NCI-H82 (cell line): Measurements from ENCODE around the gene E2F1.

ENCODE experiments used
- DNase-seq: peaks from one replicate; lab custom pipeline; 2025; lab: John Stamatoyannopoulos, UW

The E2F1 gene

DNA sequence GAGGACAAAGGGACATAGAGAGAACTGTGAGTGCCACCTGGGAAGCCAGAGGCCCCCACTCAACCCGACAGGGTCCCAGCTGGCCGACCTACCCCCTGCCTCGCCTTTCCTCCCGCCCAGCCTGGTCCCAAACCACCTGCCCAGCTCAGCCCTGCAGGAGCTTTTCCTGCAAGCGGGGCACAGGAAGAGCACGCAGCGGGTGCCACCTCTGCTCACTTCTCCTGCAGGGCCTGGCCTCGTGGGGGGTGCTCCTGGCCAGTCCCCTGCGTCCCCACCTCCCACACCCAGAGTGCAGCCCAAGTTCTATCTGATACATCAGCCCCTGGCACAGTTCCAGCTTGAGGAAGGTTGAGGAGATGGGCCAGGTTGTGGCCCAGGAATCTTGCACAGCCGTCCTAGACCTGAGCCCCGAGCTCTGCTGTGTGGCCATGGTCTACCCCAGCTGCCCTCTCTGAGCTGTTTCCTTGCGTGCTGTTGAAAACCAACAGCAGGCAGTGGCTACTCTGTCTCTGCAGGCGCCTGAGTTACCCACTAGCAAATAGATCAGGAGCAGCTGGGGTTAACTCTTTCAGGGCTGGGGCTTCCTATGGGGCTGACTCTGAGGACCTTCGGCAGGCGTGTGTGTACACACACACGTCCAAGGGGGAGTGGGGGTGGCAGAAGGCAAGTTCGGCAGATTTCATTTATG is 13.6 kb downstream of the E2F1 start:
- DNase-seq: peak; percentile 82

GRCh38 chr20:33671573-33672288 is 14.5 kb downstream of the E2F1 start:
- DNase-seq: no peak

DNA sequence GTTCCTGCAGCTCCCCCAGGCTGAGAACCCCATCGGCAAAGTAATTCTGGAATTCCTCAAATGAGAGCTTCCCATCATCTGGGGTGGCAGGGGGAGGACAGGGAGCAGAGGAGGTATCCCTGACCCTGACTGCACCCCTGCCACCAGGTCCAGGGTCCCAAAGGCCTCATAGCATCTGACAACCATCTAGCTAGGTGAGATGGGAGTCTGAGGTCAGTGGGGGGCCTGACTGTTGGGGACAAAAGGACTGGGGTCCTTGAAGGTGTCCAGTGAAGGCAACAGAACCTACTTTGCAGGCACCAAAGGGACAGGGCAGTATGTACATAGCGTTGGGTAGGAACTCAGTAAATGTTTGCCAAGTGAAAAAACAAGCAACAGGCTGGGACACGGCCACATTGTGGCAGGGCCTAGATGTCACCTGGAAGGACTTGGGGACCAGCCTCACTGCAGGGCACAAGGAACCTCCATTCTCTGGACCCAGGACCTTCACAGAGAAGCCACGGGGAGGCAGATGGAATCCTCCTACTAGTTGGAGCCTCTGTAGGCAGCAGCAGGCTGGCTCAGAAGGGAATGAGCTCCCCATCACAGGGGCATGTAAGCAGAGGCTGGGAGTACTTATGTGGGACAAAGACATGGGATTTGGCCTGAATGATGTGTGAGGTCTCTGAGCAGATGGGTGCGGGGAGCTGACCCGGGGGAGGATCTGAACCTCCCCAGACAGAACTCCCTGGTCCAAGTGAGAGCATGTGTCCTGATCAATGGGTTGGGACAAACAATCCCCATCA is 15.3 kb downstream of the E2F1 start:
- DNase-seq: no peak

- no peak for DNase-seq
Measured at GRCh38 chr20:33669873-33670640, 16.1 kb downstream of the E2F1 start.

DNA sequence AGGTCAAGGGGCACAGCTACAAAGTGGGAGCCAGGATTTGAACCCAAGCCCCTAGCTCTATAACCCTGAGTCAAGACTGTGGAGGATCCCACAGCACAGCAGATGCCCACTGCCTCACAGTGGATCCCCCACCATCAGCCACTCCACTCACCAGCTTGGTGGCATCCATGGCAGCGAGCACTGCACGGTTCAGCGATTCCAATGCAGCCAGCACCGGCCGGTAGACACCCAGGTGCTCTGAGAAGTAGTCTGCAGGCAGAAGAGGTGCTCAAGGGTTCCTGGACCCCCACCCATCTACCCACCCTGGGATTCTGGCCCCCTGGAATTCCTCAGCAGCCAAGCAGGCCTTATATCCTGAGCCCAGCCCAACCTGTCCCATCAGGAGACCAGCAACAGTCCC is 17.0 kb downstream of the E2F1 start:
- no peak for DNase-seq

DNA sequence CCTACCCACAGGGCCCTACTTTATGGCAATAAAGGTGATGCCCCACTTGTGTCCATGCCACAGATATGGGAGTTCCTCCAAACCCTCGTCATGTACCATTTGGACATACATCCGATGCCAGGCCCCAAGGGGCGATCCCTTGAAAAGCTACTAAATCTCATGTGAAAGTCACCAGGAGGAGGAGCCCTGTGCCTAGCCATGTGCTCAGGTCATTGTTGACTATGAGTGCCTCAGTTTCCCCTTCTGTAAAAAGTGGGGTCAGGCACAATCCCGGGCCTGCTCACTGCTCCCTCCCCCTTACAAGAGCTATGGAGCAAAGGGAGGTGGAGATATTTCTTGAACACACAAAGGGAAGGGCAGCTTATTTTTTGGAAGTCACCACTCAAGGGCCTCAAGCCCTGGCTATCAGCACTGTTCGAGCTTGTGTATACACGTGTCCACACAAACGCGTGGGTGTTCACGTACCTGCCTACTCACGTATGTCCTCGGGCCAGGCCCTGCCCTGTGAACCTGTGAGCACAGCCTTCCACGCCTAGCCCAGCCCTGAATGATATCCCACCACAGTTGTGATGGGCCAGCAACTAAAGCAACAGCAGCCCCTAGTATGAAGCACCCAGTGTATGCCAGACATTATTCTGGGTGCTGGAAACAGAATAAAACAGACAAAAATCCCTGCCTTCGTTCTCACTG is 17.6 kb downstream of the E2F1 start:
- no peak for DNase-seq

DNA sequence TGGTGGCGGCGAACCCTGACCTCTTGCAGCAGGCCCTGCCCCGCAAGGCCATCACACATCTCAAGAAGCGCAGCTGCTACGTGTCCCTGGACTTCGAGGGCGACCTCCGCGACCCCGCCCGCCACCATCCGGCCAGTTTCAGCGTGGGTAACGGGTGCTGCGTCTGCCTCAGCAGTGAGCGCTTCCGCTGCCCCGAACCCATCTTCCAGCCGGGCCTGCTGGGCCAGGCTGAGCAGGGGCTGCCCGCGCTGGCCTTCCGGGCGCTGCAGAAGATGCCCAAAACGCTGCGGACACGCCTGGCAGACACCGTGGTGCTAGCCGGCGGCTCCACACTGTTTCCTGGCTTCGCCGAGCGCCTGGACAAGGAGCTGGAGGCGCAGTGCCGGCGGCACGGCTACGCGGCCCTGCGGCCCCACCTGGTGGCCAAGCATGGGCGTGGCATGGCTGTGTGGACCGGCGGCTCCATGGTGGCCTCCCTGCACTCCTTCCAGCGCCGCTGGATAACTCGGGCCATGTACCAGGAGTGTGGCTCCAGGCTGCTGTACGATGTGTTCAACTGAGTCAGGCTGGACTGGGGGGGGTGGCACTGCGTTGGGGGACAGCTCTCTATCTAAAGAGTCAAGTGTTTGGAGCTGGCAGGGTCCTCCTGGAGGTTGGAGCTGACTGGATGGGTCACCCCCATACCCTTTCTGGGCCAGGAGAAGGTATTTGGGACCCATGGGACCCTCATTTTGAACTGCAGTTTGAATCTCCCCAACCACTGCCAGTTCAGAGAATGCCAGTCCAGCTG is 18.3 kb downstream of the E2F1 start:
- peak; percentile 92 for DNase-seq

DNA sequence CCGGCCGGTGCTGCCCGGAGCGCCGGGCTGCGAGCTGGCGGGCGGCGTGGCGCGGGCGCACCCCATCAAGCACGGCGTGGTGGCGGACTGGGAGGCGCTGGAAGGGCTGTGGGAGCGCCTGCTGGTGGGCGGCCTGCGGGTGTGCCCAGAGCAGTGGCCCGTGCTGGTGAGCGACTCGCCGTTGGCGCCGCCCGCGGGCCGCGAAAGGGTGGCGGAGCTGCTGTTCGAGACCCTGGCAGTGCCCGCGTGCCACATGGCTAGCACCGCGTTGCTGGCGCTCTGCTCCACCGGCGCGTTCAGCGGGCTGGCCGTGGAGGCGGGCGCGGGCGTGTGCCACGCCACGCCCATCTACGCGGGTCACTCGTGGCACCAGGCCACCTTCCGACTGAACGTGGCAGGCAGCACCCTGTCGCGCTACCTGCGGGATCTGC is 18.9 kb downstream of the E2F1 start:
- DNase-seq: peak; percentile 68

DNA sequence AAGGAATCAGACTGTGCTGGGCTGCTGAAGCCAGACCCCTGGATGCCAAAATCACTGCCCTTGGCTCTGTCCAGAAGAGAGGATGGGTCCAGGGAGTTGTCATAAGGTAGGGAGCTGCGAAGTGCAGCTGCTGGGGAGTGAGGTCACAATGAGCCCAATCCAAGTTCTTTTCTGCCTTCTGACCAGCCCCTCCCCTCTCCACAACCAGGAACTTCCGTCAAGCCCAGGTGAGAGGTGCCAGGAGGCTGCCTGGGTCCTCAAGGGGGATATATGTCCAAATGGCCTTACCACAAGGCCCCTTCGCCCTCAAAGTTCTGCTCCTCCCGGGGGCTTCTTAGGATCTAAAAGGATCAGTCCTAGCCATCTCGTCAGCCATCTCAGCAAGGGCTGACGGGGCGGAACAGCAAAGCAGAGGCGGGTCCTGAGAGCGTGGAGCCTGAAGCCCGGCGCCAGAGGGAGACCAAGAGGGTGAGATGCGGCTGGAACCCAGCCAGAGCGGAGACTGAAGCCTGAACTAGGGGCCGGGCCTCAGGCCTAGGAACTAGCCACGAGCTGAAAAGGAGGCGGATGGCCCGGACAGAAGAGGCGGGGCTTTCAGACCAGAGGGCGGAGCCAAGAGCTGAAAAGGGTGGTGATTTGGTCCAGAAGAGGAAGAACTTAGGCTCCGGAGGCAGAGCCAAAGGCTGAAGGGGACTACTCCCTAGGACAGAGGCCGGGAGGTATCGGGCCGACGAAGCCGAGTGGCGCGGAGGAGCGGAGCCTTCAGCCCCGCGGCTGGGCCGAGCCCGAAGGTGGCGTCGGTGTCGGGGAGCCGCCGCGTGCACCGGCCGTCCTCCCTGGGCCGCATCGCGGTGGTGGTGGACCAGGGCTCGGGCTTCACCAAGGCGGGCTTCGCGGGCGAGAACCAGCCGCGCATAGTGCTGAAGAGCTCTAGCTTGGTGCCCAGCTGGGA is 19.6 kb downstream of the E2F1 start, which contains the start of gene ACTL10:
ACTL10 (plus strand) TSS at position 651 of the 952 bp plus-strand sequence. CDS start 555 bp downstream, outside the sequence.
- peak; percentile 99 for DNase-seq

- no peak for DNase-seq
Measured at GRCh38 chr20:33664762-33665144, 21.4 kb downstream of the E2F1 start.

- DNase-seq: peak; percentile 48
Measured at GRCh38 chr20:33664085-33664761, 22.0 kb downstream of the E2F1 start.

DNA sequence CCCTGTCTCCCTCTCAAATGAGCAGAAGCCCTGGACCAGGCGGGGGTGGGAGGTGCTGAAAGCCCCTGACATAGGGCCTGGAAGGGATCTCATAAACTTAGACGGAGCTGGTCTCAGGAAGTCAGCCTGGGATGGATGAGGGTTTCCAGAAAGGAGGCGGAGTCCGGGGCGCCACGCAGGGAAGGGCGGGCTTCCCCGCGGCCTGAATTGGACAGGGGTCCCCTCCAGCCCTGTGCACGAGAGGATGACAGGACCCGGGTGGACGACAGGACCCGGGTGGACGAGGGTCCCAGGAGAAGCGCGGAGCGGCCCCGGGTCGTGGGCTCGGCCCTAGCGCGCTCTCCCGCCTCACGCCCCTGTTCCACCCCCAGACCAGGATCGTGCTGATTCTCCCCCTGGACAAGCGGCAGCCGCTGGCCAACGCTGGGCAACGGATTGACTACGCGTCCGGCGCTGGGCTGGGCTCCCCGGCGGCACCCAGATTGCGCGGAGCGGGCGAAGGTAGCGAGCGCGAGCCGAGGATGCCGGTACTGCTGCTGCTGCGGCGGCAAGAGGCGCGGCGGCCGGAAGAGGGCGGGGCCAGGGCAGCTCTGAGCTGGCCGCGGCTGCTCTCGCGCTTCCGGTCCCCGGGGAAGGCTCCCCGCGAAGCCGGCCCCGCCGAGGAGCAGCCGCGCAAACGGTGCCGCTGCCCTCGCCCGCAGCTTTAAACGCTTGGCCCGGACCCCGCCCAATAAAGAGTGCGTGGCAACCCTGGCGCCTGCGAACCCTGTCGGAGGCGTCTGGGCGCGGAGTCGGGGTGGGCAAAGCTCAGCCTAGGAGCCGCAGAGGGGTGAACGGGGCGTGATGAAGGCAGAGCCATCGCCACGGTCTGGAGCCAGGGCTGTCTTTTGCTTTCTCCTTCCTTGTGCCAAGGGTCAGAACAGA is 22.8 kb downstream of the E2F1 start:
- DNase-seq: peak; percentile 87

- DNase-seq: no peak
Measured at GRCh38 chr20:33662172-33662571, 24.0 kb downstream of the E2F1 start, which contains the start of gene C20orf144. C20orf144 (plus strand) TSS chr20:33662327; CDS start chr20:33662346, 19 bp downstream.

- no peak for DNase-seq
Measured at GRCh38 chr20:33660685-33661058, 25.5 kb downstream of the E2F1 start.

- no peak for DNase-seq
Measured at GRCh38 chr20:33660035-33660684, 26.0 kb downstream of the E2F1 start.

DNA sequence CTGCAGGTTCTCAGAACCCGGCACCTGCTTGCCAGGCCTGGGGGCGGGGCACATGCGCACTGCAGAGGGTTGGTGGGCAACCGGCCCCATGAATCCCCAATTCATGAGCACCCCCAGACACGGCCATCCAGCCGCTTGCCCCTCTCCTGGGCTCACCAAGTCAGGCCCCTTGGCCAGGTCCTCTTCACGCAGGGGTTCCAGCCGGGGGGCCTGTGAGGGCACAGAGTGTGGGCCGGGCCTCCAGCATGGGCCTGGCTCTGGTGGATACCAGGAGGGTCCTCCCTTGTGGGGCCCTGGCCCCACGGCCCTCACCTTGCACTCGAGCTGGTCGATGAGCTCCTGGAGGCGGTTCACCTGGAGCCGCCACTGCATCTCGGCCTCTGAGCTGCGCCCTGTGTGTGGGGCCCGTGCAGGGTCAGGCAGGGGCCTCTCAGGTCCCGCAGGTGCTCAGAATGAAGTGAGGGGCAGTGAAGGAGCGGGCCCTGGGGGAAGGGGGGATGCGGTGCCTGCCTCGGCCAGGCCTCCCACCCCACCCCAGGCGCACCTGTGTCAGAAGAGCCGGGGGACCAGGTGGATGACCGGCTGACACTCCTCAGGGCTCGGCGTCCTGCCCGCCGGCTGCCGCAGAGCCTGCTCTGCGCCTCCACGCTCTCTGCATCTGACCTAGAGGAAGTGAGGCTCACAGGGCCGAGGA is 26.7 kb downstream of the E2F1 start:
- no peak for DNase-seq
